Stomach (tissue), 4 donors: Measurements from ENCODE around the gene WDR19.

Source experiments
- CTCF ChIP-seq, 7 experiments: fragments of 450-650 bp in 4 of 7; fragments of 200-600 bp in 3 of 7; sonication (generic) in 3 of 7; IDR thresholded peaks; one replicate each; pipeline ENCODE4 v1.5.1; 2016 to 2019; ENCODE audit warnings: antibody characterized with exemption in 7 of 7, control low read depth in 2 of 7, mild to moderate bottlenecking in 1 of 7
- POLR2A ChIP-seq, 4 donors: fragments of 450-650 bp; IDR thresholded peaks; one replicate each; pipeline ENCODE4 v1.6.1; 2016; ENCODE audit warnings: antibody characterized with exemption in 4 of 4, control low read depth in 2 of 4, mild to moderate bottlenecking in 1 of 4, moderate library complexity in 1 of 4
- POLR2AphosphoS5 ChIP-seq, 3 donors: sonication (generic); formaldehyde crosslinking; IDR thresholded peaks; one replicate each; pipeline ENCODE4 v1.6.1; 2016; ENCODE audit warnings: antibody characterized with exemption in 3 of 3

GRCh38 chr4:39330353-39330752 lies 148.0 kb downstream of the WDR19 start:
- TF ChIP-seq POLR2AphosphoS5 (IDR thresholded peaks at IDR 0.05), result no peak
- no peak for TF ChIP-seq CTCF (IDR thresholded peaks at IDR 0.05)
- no peak for TF ChIP-seq POLR2A (IDR thresholded peaks at IDR 0.05)
